ENCODE data around the gene ZNF12. TPM values are rescaled to one million over a fixed set of nuclear protein-coding genes. Genes with fewer than 3 reads are reported as not detected.
A peak's percentile ranks its signal among the peaks of the same experiment; 100 is the strongest.
"Not testable (repeated sequence)": the region's sequence is repeated elsewhere in the genome, so short reads cannot be mapped to it uniquely, and the experiment has no call there.

The ZNF12 gene
- total RNA-seq, result 10 to 100 TPM; 26.1 to 26.5 TPM
- 53.1 to 79.6 reads per million in 2 donors for total RNA-seq

DNA sequence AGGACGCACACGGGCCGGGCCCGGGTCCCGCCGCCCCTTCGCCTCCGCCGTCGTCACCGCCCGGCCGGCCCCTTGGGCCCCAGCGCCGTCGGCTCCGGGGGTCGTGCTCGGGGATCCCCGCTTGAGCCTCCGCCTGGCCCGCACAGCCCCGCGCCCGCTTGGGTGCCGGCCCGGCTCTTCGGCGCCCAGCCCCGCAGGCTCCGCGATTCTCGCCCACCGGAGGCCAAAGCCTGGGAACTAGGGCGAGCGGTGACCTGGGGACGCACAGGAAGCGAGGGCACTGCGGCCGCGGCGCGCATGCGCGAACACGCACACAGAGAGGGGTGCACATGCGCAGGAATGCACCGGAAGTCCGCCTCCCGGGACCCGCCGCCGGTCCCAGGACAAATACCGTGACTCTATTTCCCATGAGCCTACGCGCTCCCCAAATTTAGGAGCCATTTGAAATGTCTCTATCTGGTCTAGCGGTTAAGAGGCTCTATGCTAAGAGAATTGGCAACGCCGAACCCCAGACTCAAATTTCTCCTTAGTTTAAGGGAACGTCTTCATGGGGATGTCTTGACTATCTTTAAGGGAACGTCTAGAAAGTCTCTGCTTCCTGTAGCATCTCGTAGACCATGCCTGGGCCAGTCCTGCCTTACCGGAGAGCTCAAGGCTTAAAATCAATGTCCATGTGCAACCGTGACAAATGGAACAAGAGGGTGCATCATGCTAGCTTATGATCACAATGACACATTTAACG, at the start of gene ZNF12:
Gene ZNF12 (minus strand): TSS at position 282 of the 742 bp plus-strand sequence. CDS start 1,774 bp downstream, outside the sequence.
- peaks cover 11% of the 10 kb centered on the region for H3K36me3 Mint-ChIP-seq (ENCODE audit: low read depth)
- H3K4me1 Mint-ChIP-seq, result peaks cover 35% of the 10 kb centered on the region
- peak within 1 kb of the TSS; percentile 87 for H3K27ac Mint-ChIP-seq
- peak within 1 kb of the TSS; percentile 90 for H3K4me3 Mint-ChIP-seq
- DNase-seq, result peak; percentile 87 to 90 (median 89)
- H3K9me3 ChIP-seq (ENCODE audit: control insufficient read depth, low read length, poor library complexity, severe bottlenecking), result no peaks in the 10 kb centered on the region
- peak; percentile 84 for ATAC-seq
- H3K27me3 Mint-ChIP-seq, result peaks cover 8% of the 10 kb centered on the region

DNA sequence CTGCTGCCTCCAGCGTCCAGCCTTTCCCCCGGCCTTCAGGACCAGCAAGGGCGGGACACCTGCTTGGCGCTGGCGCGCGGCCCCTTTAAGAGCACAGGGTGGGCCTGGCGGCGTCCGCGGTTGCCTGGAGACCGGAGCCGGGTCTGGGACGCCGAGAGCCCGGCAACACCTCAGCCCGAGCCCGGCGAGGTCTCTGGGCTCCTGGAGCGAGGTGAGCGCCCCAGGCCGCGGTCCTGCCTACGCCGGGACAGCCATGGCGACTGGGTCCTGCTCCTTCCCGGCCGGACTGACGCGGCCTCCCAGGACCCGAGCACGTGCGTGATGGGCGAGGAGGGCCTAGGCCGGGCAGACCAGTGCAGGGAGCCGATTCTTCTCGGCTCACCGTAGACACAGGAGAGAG, 47.2 kb upstream of the ZNF12 start, which contains the start of gene RSPH10B2:
Gene RSPH10B2 (plus strand): TSS at position 140 of the 400 bp plus-strand sequence. CDS start 3,575 bp downstream, outside the sequence.
- not testable (repeated sequence) for ATAC-seq; H3K9me3 ChIP-seq (ENCODE audit: control insufficient read depth, low read length, poor library complexity, severe bottlenecking); H3K36me3 Mint-ChIP-seq (ENCODE audit: low read depth); H3K4me1 Mint-ChIP-seq; H3K4me3 Mint-ChIP-seq; DNase-seq; H3K27ac Mint-ChIP-seq; H3K27me3 Mint-ChIP-seq

DNA sequence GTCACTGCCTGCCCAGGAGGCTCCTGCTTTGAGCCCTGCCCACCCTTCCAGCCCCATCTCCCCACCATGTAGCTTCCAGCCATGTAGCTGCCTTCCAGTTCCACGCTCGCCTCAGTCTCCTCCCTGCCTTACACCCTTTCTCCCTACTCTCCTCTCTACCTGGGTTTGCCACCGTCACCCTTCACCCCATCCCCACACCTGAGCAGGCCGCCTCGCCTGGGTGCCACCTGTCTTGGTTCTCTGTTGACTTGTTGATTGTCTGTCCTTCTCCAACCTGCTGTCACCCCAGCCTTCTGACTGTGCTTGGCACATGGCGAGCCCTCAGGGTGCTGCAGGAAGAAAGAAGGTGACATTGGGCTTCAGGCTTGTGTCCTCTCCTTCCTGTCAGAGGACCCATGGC, 43.4 kb upstream of the ZNF12 start:
- not testable (repeated sequence) for DNase-seq; H3K36me3 Mint-ChIP-seq (ENCODE audit: low read depth); ATAC-seq; H3K27ac Mint-ChIP-seq; H3K9me3 ChIP-seq (ENCODE audit: control insufficient read depth, low read length, poor library complexity, severe bottlenecking); H3K4me1 Mint-ChIP-seq; H3K27me3 Mint-ChIP-seq; H3K4me3 Mint-ChIP-seq

DNA sequence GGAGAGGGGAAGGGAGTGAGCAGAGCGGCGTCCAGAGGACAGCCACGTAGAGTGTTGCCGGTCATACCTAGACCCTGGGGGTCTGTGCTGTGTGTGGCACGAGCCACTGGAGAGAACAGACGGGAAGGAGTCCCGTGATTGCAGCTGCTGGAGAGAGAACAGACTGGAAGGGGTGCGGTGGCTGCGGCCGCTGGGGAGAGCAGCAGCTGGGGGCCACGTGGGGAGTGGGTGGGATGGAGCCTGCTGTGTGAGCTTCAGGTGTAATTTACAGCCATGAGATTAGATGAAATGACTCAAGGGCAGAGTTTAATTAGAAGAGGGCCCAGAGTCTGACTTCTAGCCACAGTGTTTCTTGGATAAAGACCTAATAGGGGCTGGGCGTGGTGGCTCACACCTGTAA, 42.6 kb upstream of the ZNF12 start:
- H3K4me3 Mint-ChIP-seq; H3K9me3 ChIP-seq (ENCODE audit: control insufficient read depth, low read length, poor library complexity, severe bottlenecking); H3K27ac Mint-ChIP-seq; ATAC-seq; H3K36me3 Mint-ChIP-seq (ENCODE audit: low read depth); DNase-seq; H3K27me3 Mint-ChIP-seq; H3K4me1 Mint-ChIP-seq: not testable (repeated sequence)

DNA sequence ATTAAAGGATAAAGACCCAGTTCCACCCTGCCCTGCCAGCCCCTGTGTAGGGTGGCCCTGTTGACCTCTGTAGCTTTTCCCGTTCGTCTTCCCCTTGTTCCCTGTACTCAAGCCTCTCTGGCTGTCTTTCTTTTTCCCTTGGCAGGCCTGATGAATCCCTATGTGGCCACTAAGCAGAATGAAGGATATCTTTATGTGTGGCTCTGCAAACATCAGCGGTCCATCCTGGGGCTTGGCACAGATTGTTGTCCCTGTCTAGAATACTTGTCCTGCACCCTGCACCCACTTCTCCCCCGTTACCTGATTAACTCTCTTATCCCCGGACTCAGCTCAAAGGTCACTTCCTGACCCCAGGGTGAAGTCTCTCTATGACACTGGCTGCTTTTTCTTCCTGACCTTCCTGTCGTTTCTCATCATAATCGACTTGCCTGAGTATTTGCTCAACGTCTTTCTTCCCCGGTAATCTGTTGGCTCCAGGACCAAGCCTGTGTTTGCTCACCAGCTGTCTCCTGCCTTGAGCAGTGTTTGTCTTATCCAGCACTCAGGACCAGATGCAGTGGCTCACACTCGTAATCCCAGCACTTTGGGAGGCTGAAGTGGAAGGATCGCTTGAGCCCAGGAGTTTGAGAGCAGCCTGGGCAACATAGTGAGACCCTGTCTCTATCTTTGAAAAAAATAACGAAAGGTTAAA, 37.8 kb upstream of the ZNF12 start:
- not testable (repeated sequence) for DNase-seq; H3K4me3 Mint-ChIP-seq; H3K4me1 Mint-ChIP-seq; H3K27ac Mint-ChIP-seq; ATAC-seq; H3K27me3 Mint-ChIP-seq; H3K9me3 ChIP-seq (ENCODE audit: control insufficient read depth, low read length, poor library complexity, severe bottlenecking); H3K36me3 Mint-ChIP-seq (ENCODE audit: low read depth)

DNA sequence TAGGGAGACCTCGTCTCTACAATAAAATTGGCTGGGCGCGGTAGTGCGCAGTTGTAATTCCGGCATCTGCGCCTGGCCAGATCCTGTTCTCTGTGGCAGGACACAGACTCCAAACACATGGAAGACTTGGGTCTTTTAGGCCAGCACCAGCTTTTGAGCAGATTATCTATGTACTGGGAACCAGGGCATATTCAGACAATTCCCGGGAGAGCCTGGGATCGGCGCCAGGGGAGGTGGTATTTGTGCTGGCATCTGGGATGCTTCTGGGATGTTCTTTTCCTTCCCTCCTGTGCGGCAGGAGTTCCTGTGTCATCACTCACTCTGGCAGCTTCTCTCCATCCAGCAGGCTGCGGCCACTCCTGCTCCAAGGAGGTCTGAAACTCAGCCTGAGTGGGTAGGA, 31.7 kb upstream of the ZNF12 start:
- H3K36me3 Mint-ChIP-seq (ENCODE audit: low read depth); H3K27ac Mint-ChIP-seq: not testable (repeated sequence)

DNA sequence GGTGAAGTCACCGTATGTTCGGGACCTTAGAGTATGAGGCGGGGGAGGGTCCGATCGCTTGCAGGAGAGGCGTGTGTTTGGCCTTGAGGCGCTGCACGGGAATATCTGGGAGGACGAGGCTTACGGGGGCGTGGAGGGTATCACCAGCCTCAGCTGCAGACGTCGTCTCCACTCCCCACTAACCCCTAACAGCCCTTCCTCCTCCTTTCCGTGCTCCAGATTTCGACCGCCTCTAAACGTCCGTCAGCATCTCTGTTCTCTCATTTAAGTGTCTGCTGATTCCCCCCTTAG, 23.5 kb upstream of the ZNF12 start:
- no peak for DNase-seq

More for the DNA sequence above, 31.7 kb upstream of the ZNF12 start:
- H3K9me3 ChIP-seq (ENCODE audit: control insufficient read depth, low read length, poor library complexity, severe bottlenecking); DNase-seq; H3K4me3 Mint-ChIP-seq; ATAC-seq; H3K27me3 Mint-ChIP-seq; H3K4me1 Mint-ChIP-seq: not testable (repeated sequence)

DNA sequence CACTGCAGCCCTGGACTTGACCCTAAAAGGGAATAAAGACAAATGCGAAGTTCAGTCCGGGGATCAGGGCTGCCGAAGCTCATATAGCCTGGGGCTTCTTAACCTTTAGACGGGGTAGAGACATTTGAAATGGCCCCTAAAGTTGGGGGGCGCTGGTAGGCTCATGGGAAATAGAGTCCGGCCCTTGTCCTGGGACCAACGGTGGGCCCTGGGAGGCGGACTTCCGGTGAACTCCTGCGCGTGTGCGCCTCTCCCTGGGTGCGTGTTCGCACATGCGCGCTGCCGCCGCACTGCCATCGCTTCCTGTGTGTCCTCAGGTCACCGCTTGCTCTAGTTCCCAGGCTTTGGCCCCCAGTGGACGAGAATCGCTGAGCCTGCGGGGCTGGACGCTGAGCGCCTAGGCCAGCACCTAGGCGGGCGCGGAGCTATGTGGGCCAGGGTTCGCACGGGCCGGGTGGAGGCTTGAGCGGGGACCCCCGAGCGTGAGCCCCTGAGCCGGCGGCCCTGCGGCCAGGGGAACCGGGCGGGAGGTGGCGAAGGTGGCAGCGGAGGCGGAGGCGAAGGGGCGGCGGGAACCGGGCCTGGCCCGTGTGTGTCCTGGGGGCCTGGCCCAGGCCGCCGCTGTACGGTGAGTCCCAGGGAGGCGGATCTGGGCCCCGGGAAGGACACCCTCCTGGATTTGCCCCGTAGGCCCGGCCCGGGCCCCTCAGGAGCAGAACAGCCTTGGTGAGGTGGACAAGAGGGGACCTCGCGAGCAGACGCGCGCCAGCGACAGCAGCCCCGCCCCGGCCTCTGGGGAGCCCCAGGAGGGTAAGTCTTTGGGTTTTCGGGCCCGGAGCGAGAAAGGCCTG, 23.0 kb upstream of the ZNF12 start:
- Mint-ChIP-seq H3K4me1 (peaks cover 18% of the 10 kb centered on the region), H3K36me3 (ENCODE audit: low read depth) (peaks cover 2% of the 10 kb centered on the region), H3K27ac (peak overlapping the region; percentile 92), H3K4me3 (peak overlapping the region; percentile 97), H3K27me3 (no peaks in the 10 kb centered on the region)
- DNase-seq, result peak; percentile 56 to 63 (median 59)
- no peaks in the 10 kb centered on the region for H3K9me3 ChIP-seq (ENCODE audit: control insufficient read depth, low read length, poor library complexity, severe bottlenecking)
- ATAC-seq, result peak; percentile 93

More for the DNA sequence above, 23.5 kb upstream of the ZNF12 start:
- peaks cover 18% of the 10 kb centered on the region for H3K4me1 Mint-ChIP-seq
- ATAC-seq, result no peak
- H3K27ac Mint-ChIP-seq, result peak overlapping the region; percentile 92
- peak overlapping the region; percentile 97 for H3K4me3 Mint-ChIP-seq
- no peaks in the 10 kb centered on the region for H3K9me3 ChIP-seq (ENCODE audit: control insufficient read depth, low read length, poor library complexity, severe bottlenecking)
- H3K27me3 Mint-ChIP-seq, result no peaks in the 10 kb centered on the region
- H3K36me3 Mint-ChIP-seq (ENCODE audit: low read depth), result peaks cover 4% of the 10 kb centered on the region

DNA sequence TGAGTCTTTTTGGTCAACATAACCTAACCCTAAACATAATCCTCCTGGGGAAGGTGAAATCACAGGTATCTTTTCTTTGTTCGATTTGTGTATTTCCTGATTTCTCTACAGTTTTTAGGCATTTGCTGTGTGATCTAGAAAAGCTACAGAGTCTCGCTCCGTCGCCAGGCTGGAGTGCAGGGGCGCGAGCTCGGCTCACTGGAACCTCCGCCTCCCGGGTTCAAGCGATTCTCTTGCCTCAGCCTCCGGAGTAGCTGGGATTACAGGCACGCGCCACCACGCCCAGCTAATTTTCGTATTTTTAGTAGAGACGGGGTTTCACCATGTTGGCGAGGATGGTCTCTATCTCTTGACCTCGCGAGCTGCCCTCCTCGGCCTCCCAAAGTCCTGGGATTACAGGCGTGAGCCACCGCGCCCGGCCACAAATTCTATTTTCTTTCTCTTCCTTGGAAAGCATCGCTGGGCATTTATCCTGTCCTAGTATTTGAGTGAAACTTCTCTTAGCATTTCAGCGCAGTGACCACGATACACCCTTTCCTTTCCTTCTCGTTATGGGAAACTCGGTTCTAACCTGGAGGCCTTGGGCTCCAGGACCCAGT, 22.2 kb upstream of the ZNF12 start:
- H3K4me3 Mint-ChIP-seq, result peak overlapping the region; percentile 97

DNA sequence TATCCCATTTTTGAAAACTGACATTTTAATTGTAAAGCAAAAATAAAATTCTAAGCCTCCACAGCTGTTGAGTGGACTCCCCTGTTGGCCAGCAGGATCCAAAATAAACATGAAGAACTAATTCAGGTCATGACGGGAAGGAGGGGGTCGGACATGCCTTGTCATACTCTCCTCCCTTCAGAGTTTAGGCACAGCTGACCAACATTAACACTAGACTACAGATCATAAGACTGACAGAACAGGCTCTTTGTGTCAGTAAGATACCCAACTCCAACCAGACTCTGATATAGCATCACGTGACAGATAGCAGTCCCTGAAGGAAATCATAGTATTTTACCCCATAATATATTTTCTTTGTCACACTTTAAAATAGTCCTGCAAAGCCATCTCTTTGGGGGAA, 20.9 kb upstream of the ZNF12 start:
- Mint-ChIP-seq H3K4me3 (peak overlapping the region; percentile 33), H3K27me3 (peaks cover 8% of the 10 kb centered on the region), H3K27ac (no peak overlapping the region), H3K36me3 (ENCODE audit: low read depth) (peaks cover 2% of the 10 kb centered on the region), H3K4me1 (peaks cover 14% of the 10 kb centered on the region)
- no peaks in the 10 kb centered on the region for H3K9me3 ChIP-seq (ENCODE audit: control insufficient read depth, low read length, poor library complexity, severe bottlenecking)
- ATAC-seq, result no peak
- no peak for DNase-seq

More for the DNA sequence above, 22.2 kb upstream of the ZNF12 start:
- peaks cover 18% of the 10 kb centered on the region for H3K4me1 Mint-ChIP-seq
- not testable (repeated sequence) for H3K27me3 Mint-ChIP-seq; H3K36me3 Mint-ChIP-seq (ENCODE audit: low read depth); DNase-seq; H3K9me3 ChIP-seq (ENCODE audit: control insufficient read depth, low read length, poor library complexity, severe bottlenecking); ATAC-seq
- H3K27ac Mint-ChIP-seq, result peak overlapping the region; percentile 92

DNA sequence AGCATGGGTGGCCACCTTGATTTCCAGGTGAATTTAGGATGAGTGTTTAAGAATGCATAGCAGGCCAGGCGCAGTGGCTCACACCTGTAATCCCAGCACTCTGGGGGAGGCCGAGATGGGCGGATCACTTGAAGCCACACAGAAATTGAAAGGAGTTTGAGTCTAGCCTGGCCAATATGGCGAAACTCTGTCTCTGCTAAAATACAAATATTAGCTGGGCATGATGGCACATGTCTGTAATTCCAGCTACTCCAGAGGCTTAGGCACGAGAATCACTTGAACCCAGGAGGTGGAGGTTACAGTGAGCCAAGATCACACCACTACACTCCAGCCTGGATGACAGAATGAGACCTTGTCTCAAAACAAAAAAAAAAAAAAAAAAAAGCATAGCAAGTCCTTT, 19.6 kb upstream of the ZNF12 start:
- not testable (repeated sequence) for H3K36me3 Mint-ChIP-seq (ENCODE audit: low read depth); DNase-seq; H3K27ac Mint-ChIP-seq; H3K9me3 ChIP-seq (ENCODE audit: control insufficient read depth, low read length, poor library complexity, severe bottlenecking); ATAC-seq; H3K4me3 Mint-ChIP-seq
- H3K4me1 Mint-ChIP-seq, result peaks cover 12% of the 10 kb centered on the region
- peaks cover 20% of the 10 kb centered on the region for H3K27me3 Mint-ChIP-seq

DNA sequence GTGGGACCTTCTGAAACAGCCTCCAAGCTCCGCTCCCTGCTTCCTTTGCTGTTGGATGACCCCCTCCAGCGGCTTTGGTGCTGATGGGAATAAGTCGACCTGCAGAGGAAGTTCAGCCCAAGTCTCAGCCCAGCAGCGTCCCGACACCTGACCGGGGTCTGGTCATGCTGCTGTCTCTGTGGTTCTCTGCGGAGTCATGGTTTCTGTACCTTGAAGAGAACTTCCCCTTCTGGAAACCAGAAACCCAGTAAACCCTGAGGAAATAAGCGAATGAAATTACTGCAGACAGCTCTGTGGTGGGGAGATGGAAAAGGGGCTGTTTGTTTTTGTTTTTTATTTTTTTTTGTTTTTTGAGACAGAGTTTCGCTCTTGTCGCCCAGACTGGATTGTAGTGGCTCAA, 18.3 kb upstream of the ZNF12 start:
- H3K4me3 Mint-ChIP-seq, result no peak overlapping the region
- no peak overlapping the region for H3K27ac Mint-ChIP-seq
- peaks cover 2% of the 10 kb centered on the region for H3K36me3 Mint-ChIP-seq (ENCODE audit: low read depth)

DNA sequence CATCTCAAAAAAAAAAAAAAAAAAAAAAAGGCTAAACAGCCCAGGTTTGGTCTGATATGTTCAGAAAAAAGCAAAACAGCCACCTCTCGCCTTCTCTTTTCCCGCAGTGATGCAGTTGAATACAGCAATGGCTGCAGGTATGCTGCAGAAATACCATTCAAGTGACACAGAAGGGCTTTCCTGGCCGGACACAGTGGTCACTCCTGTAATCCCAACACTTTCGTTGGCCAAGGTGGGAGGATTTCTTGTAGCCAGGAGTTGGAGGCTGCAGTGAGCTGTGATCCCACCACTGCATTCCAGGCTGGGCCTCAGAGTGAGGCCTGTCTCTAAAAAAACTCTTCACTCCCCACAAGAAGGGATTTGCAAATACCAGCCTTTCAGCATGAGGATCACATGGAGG, 17.6 kb upstream of the ZNF12 start:
- H3K27ac Mint-ChIP-seq; H3K4me1 Mint-ChIP-seq; ATAC-seq; H3K36me3 Mint-ChIP-seq (ENCODE audit: low read depth); DNase-seq; H3K4me3 Mint-ChIP-seq; H3K9me3 ChIP-seq (ENCODE audit: control insufficient read depth, low read length, poor library complexity, severe bottlenecking): not testable (repeated sequence)
- H3K27me3 Mint-ChIP-seq, result peaks cover 29% of the 10 kb centered on the region

More for the DNA sequence above, 18.3 kb upstream of the ZNF12 start:
- peaks cover 29% of the 10 kb centered on the region for H3K27me3 Mint-ChIP-seq
- DNase-seq, result no peak
- H3K9me3 ChIP-seq (ENCODE audit: control insufficient read depth, low read length, poor library complexity, severe bottlenecking), result no peaks in the 10 kb centered on the region
- H3K4me1 Mint-ChIP-seq, result peaks cover 3% of the 10 kb centered on the region
- ATAC-seq, result no peak

All from T-helper 17 cell (primary cell).